Measurements from ENCODE around the gene DR1. TPM values are rescaled to one million over a fixed set of nuclear protein-coding genes. Genes with fewer than 3 reads are reported as not detected.

The DR1 gene
- total and polyA plus RNA-seq, 2 of the 13 experiments (the other 11 are each of a cell fraction or from before 2014, with no cell fraction given): 17.8 to 42.3 TPM

DNA sequence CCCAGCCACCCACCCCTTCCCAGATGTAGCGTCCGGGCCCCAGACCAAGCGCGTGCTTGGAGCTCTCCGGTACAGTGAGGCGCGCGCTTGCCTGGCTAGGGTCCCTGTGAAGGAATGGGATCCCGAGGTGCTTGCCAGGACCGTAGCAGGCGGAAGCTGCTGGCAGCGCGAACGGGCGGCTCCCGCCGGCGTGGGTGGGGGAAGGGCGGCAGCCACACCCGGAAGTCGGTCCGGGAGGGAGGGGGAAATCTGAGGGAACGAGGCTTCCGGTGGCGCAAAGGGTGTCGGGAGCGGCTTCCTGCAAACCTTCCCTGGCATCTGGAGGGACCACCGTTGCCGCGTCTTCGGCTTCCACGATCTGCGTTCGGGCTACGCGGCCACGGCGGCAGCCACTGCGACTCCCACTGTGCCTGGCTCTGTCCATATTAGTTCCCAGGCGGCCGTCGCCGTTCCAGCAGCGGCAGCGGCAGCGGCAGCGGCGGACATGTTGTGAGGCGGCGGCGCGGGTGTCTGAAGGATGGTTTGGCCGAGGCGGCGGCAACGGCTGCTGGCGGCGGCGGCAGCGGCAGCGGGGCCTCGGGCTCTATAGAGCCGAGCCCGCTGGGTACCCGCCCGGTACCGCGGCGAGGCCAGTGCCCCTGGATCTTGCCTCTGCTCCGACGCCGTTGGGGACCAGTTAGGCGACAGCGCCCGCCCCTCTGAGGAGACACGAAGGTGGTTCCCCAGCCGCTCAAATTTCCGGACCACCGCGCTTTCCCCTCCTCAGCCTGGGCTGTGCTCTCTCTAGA is at the start of gene DR1 (continued):
- TF ChIP-seq, protein P1, sequence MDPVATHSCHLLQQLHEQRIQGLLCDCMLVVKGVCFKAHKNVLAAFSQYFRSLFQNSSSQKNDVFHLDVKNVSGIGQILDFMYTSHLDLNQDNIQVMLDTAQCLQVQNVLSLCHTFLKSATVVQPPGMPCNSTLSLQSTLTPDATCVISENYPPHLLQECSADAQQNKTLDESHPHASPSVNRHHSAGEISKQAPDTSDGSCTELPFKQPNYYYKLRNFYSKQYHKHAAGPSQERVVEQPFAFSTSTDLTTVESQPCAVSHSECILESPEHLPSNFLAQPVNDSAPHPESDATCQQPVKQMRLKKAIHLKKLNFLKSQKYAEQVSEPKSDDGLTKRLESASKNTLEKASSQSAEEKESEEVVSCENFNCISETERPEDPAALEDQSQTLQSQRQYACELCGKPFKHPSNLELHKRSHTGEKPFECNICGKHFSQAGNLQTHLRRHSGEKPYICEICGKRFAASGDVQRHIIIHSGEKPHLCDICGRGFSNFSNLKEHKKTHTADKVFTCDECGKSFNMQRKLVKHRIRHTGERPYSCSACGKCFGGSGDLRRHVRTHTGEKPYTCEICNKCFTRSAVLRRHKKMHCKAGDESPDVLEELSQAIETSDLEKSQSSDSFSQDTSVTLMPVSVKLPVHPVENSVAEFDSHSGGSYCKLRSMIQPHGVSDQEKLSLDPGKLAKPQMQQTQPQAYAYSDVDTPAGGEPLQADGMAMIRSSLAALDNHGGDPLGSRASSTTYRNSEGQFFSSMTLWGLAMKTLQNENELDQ (CRISPR knock-in tag; IDR thresholded peaks at IDR 0.05; ENCODE audit: borderline replicate concordance): peak; percentile 87; the same call in 1 of the 2 replicates
- TF ChIP-seq SRSF1 (optimal IDR thresholded peaks at IDR 0.05; ENCODE audit: low read depth, low read length) (peak; percentile 88), FOXO1 (CRISPR knock-in tag; IDR thresholded peaks at IDR 0.05) (peak; percentile 51; the same call in 1 of the 2 replicates), KLF13 (CRISPR knock-in tag; IDR thresholded peaks at IDR 0.05) (no peak), ZNF205 (CRISPR knock-in tag; IDR thresholded peaks at IDR 0.05) (peak; percentile 80; the same call in 1 of the 2 replicates), PRPF4 (IDR thresholded peaks at IDR 0.05; ENCODE audit: low read depth, low read length, poor library complexity, severe bottlenecking) (peak; percentile 88), TARDBP (CRISPR knock-in tag; IDR thresholded peaks at IDR 0.05) (peak; percentile 98), ZNF362 (CRISPR knock-in tag; IDR thresholded peaks at IDR 0.05; ENCODE audit: borderline replicate concordance) (peak; percentile 69; the same call in 1 of the 2 replicates), FOXK1 (CRISPR knock-in tag; IDR thresholded peaks at IDR 0.05; ENCODE audit: borderline replicate concordance, low read depth) (peak; percentile 81), ZNF468 (CRISPR knock-in tag; IDR thresholded peaks at IDR 0.05) (no peak), SMARCE1 (IDR thresholded peaks at IDR 0.05; ENCODE audit: borderline replicate concordance) (no peak), HDAC2 (CRISPR knock-in tag; IDR thresholded peaks at IDR 0.05) (peak; percentile 78), ARNT2 (CRISPR knock-in tag; IDR thresholded peaks at IDR 0.05; ENCODE audit: low read depth) (peak; percentile 89), IKZF4 (CRISPR knock-in tag; IDR thresholded peaks at IDR 0.05; ENCODE audit: borderline replicate concordance, low read depth, not compliant biosample characterization) (no peak)
- TF ChIP-seq, protein P2, sequence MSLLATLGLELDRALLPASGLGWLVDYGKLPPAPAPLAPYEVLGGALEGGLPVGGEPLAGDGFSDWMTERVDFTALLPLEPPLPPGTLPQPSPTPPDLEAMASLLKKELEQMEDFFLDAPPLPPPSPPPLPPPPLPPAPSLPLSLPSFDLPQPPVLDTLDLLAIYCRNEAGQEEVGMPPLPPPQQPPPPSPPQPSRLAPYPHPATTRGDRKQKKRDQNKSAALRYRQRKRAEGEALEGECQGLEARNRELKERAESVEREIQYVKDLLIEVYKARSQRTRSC (CRISPR knock-in tag; IDR thresholded peaks at IDR 0.05; ENCODE audit: low read depth): no peak
- TF ChIP-seq, protein P3, sequence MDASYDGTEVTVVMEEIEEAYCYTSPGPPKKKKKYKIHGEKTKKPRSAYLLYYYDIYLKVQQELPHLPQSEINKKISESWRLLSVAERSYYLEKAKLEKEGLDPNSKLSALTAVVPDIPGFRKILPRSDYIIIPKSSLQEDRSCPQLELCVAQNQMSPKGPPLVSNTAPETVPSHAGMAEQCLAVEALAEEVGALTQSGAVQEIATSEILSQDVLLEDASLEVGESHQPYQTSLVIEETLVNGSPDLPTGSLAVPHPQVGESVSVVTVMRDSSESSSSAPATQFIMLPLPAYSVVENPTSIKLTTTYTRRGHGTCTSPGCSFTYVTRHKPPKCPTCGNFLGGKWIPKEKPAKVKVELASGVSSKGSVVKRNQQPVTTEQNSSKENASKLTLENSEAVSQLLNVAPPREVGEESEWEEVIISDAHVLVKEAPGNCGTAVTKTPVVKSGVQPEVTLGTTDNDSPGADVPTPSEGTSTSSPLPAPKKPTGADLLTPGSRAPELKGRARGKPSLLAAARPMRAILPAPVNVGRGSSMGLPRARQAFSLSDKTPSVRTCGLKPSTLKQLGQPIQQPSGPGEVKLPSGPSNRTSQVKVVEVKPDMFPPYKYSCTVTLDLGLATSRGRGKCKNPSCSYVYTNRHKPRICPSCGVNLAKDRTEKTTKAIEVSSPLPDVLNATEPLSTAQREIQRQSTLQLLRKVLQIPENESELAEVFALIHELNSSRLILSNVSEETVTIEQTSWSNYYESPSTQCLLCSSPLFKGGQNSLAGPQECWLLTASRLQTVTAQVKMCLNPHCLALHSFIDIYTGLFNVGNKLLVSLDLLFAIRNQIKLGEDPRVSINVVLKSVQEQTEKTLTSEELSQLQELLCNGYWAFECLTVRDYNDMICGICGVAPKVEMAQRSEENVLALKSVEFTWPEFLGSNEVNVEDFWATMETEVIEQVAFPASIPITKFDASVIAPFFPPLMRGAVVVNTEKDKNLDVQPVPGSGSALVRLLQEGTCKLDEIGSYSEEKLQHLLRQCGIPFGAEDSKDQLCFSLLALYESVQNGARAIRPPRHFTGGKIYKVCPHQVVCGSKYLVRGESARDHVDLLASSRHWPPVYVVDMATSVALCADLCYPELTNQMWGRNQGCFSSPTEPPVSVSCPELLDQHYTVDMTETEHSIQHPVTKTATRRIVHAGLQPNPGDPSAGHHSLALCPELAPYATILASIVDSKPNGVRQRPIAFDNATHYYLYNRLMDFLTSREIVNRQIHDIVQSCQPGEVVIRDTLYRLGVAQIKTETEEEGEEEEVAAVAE (CRISPR knock-in tag; IDR thresholded peaks at IDR 0.05; ENCODE audit: borderline replicate concordance): peak; percentile 59; the same call in 1 of the 2 replicates
- TF ChIP-seq, protein P4, sequence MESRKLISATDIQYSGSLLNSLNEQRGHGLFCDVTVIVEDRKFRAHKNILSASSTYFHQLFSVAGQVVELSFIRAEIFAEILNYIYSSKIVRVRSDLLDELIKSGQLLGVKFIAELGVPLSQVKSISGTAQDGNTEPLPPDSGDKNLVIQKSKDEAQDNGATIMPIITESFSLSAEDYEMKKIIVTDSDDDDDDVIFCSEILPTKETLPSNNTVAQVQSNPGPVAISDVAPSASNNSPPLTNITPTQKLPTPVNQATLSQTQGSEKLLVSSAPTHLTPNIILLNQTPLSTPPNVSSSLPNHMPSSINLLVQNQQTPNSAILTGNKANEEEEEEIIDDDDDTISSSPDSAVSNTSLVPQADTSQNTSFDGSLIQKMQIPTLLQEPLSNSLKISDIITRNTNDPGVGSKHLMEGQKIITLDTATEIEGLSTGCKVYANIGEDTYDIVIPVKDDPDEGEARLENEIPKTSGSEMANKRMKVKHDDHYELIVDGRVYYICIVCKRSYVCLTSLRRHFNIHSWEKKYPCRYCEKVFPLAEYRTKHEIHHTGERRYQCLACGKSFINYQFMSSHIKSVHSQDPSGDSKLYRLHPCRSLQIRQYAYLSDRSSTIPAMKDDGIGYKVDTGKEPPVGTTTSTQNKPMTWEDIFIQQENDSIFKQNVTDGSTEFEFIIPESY (CRISPR knock-in tag; IDR thresholded peaks at IDR 0.05): peak; percentile 56; the same call in 1 of the 2 replicates

Measured in HepG2 (cell line).